H1 (cell line): ENCODE data around the gene IFNG.

ENCODE experiments used
- CHD2 ChIP-seq: IDR thresholded peaks from 2 replicates; pipeline ENCODE4 v1.6.1; 2012; ENCODE audit warnings: low read length, improper control_type of control experiment
- EP300 ChIP-seq, 2 experiments: IDR thresholded peaks; 1 replicate in 1 of 2; 2 replicates in 1 of 2; pipeline ENCODE4 v1.6.1; 2011 to 2012; ENCODE audit warnings: low read depth in 2 of 2, low read length in 2 of 2, mild to moderate bottlenecking in 2 of 2, borderline replicate concordance in 1 of 2, inconsistent platforms in 1 of 2, moderate library complexity in 1 of 2
- FOSL1 ChIP-seq: IDR thresholded peaks from 2 replicates; pipeline ENCODE4 v1.6.1; 2011; ENCODE audit warnings: mild to moderate bottlenecking, low read depth, low read length, moderate library complexity; ENCODE audit not compliant: insufficient read depth
- JUND ChIP-seq: IDR thresholded peaks from 2 replicates; pipeline ENCODE4 v1.6.1; 2011; ENCODE audit warnings: mild to moderate bottlenecking, improper control_type of control experiment, low read length
- POLR2A ChIP-seq, 2 experiments: IDR thresholded peaks; 1 replicate in 1 of 2; 2 replicates in 1 of 2; pipeline ENCODE4 v1.6.1; 2011; ENCODE audit warnings: low read depth in 2 of 2, low read length in 2 of 2, mild to moderate bottlenecking in 2 of 2; ENCODE audit errors: control extremely low read depth in 1 of 2
- POLR2AphosphoS5 ChIP-seq: IDR thresholded peaks from 2 replicates; pipeline ENCODE4 v1.6.1; 2011; ENCODE audit warnings: low read depth, low read length
- RBBP5 ChIP-seq: IDR thresholded peaks from 2 replicates; pipeline ENCODE4 v1.7.1; 2012; ENCODE audit warnings: low read depth, mild to moderate bottlenecking, inconsistent platforms, low read length, moderate library complexity, borderline replicate concordance
- SAP30 ChIP-seq: fragments of 300-600 bp; sonication (generic); IDR thresholded peaks from 2 replicates; pipeline ENCODE4 v1.7.1; 2012; ENCODE audit warnings: low read length, moderate library complexity, mild to moderate bottlenecking, inconsistent platforms; ENCODE audit not compliant: insufficient read depth, insufficient replicate concordance
- YY1 ChIP-seq: IDR thresholded peaks from 2 replicates; pipeline ENCODE4 v1.6.1; 2011; ENCODE audit warnings: low read depth, mild to moderate bottlenecking, low read length
- ZNF274 ChIP-seq: IDR thresholded peaks from 2 replicates; pipeline ENCODE4 v1.7.0; 2012; ENCODE audit warnings: low read length, borderline replicate concordance; ENCODE audit errors: extremely low read depth
- TF ChIP-seq, protein P1 (sequence below), 3 experiments: IDR thresholded peaks; 1 replicate in 2 of 3; 2 replicates in 1 of 3; pipeline versions ENCODE4 v1.5.1 to v1.6.1; 2011; ENCODE audit warnings: low read length in 3 of 3, mild to moderate bottlenecking in 3 of 3, inconsistent platforms in 2 of 3, low read depth in 1 of 3, moderate library complexity in 1 of 3; ENCODE audit not compliant: insufficient read depth in 1 of 3; ENCODE audit errors: control extremely low read depth in 1 of 3
- TF ChIP-seq, protein P2 (sequence below): IDR thresholded peaks from 2 replicates; pipeline ENCODE4 v1.6.1; 2011; ENCODE audit warnings: low read length, improper control_type of control experiment
- TF ChIP-seq, protein P3 (sequence below): IDR thresholded peaks from 2 replicates; pipeline ENCODE4 v1.6.1; 2012; ENCODE audit warnings: low read length, inconsistent platforms

DNA sequence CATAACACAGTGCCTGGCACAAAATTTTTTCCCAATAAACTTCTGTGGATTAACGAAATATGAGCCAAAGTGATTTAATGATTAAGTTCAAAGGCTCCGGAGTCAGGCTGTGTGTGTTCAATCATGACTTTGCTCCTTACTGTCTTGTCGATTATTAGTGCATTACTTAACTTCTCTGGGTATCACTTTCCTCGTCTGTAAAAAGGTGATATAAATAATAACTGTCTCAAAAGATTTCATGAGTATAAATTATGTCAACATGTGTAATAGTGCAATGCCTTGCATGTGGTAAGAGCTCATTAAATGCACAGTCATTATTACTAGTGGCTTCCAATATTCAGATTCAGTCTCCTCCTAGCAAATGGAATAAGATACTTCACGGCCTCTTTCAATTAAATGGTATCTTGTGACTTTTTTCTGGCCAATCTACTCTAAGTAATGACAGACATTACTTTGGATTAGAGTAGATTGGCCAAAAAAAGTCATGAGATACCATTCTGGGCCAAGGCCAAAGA, 6.8 kb upstream of the IFNG start:
- TF ChIP-seq CHD2 (no peak), JUND (no peak), FOSL1 (no peak), YY1 (no peak), EP300 (IDR thresholded peaks at IDR 0.05; ENCODE audit: borderline replicate concordance in 1 of 2, low read depth in 2 of 2, low read length in 2 of 2) (no peak), RBBP5 (no peak), POLR2A (IDR thresholded peaks at IDR 0.05; ENCODE audit: control extremely low read depth in 1 of 2, low read depth in 2 of 2, low read length in 2 of 2) (no peak), ZNF274 (no peak), SAP30 (no peak), POLR2AphosphoS5 (no peak)
- TF ChIP-seq, protein P1, sequence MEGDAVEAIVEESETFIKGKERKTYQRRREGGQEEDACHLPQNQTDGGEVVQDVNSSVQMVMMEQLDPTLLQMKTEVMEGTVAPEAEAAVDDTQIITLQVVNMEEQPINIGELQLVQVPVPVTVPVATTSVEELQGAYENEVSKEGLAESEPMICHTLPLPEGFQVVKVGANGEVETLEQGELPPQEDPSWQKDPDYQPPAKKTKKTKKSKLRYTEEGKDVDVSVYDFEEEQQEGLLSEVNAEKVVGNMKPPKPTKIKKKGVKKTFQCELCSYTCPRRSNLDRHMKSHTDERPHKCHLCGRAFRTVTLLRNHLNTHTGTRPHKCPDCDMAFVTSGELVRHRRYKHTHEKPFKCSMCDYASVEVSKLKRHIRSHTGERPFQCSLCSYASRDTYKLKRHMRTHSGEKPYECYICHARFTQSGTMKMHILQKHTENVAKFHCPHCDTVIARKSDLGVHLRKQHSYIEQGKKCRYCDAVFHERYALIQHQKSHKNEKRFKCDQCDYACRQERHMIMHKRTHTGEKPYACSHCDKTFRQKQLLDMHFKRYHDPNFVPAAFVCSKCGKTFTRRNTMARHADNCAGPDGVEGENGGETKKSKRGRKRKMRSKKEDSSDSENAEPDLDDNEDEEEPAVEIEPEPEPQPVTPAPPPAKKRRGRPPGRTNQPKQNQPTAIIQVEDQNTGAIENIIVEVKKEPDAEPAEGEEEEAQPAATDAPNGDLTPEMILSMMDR (IDR thresholded peaks at IDR 0.05; ENCODE audit: control extremely low read depth in 1 of 3, insufficient read depth in 1 of 3, low read depth in 1 of 3, low read length in 3 of 3) = no peak
- TF ChIP-seq, protein P2, sequence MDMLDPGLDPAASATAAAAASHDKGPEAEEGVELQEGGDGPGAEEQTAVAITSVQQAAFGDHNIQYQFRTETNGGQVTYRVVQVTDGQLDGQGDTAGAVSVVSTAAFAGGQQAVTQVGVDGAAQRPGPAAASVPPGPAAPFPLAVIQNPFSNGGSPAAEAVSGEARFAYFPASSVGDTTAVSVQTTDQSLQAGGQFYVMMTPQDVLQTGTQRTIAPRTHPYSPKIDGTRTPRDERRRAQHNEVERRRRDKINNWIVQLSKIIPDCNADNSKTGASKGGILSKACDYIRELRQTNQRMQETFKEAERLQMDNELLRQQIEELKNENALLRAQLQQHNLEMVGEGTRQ = no peak
- TF ChIP-seq, protein P3, sequence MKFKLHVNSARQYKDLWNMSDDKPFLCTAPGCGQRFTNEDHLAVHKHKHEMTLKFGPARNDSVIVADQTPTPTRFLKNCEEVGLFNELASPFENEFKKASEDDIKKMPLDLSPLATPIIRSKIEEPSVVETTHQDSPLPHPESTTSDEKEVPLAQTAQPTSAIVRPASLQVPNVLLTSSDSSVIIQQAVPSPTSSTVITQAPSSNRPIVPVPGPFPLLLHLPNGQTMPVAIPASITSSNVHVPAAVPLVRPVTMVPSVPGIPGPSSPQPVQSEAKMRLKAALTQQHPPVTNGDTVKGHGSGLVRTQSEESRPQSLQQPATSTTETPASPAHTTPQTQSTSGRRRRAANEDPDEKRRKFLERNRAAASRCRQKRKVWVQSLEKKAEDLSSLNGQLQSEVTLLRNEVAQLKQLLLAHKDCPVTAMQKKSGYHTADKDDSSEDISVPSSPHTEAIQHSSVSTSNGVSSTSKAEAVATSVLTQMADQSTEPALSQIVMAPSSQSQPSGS = no peak
